Right renal pelvis (tissue), 4 donors: ENCODE measurements around the gene MPND. TPM values are rescaled to one million over a fixed set of nuclear protein-coding genes. Genes with fewer than 3 reads are reported as not detected.

Experiments
- DNase-seq, 4 donors: peaks; one replicate each; pipeline ENCODE4 v3.0.0-alpha.2; 2013; ENCODE audit warnings: low read depth in 4 of 4, low spot score in 3 of 4, missing footprints in 1 of 4
- polyA plus RNA-seq, 4 donors: library from polyadenylated mRNA; unstranded; fragments of 120-200 nt; gene quantifications; one replicate each; pipeline ENCODE4 v1.2.1, GENCODE V29; 2013; ENCODE audit not compliant: insufficient read length in 4 of 4

Gene MPND
- polyA plus RNA-seq, 4 donors = 22.1 to 31.8 (median 23.5) TPM

DNA sequence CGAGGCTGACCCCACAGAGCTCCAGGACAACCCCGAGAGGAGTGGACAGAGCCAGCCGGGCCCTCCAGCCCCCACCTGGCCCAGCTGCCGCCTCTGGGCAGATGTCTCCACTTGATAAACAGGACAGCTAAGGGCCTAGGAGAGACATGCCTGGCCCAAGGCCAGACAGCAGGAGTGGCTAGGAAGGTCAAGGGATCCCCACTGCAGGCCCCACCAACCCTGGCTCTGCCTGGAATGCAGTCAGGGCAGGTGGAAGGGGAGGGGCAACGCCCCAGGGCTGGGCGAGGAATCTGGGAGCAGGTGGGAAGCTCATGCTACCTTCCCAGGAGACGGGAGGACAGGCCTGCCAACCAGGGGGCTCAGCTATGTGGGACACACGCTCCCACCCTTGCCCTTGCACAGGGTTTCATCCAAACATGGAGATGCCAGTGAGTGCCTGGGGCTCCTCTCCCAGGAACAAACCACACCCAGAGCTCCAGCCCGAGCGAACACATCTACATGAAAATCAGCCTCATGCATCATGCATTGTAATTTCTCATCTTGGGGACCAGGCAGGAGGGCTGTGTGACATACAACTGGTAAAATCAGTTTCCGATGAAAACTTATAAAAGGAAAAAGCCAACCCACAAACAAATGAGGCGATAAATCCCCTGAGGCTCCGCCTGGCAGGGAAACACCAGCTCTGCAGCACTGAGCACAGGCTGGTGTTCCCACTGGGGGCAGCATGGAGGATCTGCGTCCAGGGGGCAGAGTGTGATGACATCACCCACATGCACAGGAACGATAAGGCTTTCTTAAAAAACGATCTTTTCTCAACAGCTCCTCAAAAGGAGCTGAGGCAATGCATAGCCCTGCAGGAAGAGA lies 32.0 kb downstream of the MPND start:
- no peak for DNase-seq

DNA sequence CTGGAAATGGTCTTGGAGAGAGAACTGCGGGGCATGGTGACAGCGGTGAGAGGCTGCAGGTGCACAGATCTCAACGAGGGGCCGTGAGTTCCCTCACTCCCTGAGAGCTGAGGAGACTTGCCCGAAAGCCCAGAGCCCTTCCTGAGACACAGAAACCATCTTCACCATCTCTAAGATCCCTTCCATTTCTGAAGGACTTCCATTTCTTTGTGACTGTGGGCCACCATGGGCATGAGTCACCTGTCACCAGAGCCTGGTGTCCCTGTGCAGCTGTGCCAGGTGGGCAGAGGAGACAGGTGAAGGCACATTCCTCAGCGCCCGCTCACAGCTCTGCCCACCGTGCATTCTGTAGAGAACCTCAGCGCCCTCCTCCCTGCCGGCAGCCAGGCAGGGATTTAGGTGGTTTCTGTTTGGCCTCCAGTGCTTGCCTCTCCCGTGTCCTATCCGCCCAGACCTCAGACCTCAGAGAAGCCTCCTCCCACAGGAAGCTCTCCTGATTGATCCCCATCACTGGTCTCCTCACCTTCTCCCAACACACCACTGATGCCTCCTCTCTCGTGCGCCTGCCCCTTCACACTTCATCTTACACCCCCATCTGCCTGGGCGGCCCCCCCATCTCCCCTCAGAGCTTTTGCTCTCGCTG lies 32.8 kb downstream of the MPND start:
- DNase-seq = no peak

DNA sequence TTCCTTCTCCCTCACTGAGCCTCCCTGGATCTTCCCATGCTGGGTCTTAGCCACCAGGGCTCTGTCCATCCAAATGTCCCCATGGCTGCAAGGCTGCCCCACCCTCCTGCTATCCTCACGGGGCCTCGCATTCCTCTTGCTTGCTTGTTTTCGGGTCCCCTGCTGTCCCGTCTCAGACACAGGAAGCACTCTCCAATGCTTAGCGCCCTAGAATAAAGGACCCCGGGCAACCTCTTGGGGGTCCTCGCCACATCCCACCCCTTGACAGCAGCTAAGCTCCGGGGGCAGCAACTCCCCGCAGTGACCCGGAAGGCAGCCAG lies 33.3 kb downstream of the MPND start:
- no peak for DNase-seq

DNA sequence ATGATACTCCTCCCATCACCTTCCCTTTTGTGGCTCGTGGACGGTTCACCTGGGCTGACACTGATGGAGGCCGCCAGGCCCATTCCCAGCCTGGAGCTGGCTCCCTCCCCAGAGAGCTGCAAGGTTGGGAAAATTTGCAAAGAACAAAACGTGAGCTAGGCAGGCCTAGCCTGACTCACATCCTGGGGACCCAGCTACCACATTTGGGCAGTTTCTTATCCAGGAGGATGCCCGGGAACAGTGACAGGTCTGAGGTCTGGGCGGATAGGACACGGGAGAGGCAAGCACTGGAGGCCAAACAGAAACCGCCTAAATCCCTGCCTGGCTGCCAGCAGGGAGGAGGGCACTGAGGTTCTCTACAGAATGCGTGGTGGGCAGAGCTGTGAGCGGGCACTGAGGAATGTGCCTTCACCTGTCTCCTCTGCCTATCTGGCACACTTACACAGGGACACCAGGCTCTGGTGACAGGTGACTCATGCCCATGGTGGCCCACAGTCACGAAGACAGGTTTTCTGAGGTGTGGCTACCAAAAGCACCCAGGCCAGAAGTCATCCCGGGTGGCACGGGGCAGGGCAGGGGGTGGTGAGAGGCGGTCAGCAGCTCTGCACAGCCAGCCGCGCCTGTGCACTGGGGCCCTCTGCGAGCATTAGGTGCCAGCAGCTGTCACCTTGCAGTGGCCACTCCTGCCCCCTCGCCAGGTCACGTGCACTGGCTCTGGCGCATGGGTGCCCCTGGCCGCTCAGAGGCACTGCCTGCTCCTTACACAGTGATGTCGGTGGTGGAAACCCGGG lies 33.8 kb downstream of the MPND start:
- DNase-seq = no peak

DNA sequence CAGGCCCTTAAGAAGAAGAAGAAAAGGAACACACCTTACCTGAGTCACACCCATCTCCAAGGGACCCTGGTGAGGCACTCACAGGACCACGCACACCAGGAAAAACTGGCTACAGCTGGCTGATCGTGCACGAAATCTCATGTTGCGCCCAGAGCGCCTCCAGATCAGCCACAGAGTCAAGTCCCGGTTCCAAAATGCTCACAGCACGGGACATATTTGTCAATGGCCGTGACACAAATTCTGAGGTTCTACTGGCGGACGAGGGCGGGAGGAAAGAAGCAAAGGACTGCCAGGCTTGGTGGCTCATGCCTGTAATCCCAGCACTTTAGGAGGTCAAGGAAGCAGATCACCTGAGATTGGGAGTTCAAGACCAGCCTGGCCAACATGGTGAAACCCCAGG lies 35.5 kb downstream of the MPND start:
- no peak for DNase-seq

DNA sequence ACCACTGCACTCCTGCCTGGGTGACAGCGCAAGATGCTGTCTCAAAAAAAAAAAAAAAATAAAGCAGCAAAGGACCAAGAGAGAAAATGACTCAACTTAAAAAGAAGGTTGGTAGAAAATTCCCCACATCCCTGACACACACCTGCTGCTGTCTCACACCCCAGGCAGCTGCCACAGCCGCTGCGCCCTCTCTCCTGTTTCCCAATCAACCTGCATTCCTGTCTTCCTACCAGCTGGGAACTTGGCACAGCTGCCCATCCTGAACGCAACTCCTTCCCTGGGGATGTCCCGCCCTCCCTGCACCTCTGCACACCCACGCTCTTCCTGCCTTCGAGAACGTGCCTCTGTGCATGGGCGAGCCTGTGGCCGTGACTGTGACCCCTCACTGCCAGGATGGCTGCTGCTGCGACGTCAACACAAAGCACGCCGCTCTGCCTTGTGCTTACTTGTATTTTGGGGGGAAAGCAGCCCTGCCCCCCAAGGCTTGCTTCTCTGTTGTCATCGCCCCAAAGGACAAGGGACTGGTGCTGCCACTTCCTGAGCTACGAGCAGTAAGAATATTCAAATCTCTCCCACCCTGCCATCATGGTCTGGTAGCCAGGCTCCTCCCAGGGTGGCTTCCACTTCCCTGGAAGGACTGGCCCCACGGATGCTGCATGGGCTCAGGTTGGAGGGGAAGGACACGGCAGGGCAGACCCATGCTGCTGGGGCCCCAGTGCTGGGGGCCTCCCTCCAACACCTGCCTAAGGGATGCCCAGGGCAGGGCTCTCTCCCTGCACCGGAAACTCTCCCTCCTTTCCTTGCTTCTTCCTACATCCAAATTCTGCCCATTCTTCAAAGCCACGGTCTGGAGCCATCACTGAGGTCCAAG lies 36.3 kb downstream of the MPND start:
- no peak for DNase-seq

DNA sequence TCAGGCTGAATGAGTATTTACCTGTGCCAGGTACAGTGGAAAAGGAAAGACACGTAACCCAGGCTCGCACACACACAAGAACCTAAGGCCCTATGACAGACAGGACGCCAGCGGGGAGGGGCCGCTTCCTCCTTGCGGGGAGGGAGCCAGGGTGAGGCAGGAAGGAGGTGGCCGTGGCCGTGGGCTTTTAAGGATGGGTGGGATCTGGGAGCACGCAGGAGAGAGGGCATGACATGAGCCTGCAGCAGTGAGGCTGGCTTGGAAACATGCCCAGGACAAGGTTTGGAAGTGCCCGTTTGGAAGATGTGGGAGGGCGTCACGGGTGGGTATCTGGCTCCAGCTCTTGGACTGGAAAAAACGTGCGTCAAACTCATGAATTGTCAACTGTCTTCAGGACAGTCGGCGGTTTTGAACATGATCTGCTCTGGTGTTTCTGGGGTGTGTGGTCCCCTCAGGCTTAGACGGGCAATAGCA lies 36.9 kb downstream of the MPND start:
- no peak for DNase-seq

DNA sequence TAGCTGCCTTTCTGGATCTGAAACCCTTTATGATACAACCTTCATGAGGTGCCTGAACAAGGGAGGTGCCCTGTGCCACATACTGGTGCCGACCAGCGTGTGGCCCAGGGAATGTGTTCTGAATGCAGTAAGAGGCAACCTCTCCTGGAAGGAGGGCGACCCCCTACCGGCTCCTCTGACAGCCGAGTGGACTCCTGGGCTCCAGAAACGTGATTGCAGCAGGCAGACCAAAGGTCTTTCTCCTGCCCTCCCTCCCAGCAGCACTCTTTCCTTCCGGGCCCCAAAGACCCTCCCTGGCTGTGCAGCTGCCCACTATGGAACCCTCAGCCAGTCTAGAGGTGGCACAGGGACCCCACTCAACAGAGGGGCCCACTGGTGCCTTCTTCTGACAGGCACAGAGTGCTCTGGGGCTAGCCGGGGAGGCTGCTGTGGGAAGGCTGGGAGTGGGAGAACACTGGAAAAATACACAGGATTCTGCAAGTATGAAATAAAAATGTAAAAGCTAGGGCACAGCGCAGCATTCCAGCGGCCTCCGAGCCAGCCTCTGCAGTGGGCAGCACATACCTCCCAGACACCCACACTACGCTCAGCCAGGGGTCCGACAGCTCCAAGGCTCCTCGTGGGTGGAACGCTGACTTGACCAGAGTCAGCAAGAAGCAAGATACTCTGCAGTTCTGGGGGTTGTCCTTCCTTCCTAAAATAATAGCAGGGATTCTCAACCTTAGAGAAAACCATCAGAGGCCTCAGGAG lies 42.1 kb downstream of the MPND start:
- DNase-seq = no peak

DNA sequence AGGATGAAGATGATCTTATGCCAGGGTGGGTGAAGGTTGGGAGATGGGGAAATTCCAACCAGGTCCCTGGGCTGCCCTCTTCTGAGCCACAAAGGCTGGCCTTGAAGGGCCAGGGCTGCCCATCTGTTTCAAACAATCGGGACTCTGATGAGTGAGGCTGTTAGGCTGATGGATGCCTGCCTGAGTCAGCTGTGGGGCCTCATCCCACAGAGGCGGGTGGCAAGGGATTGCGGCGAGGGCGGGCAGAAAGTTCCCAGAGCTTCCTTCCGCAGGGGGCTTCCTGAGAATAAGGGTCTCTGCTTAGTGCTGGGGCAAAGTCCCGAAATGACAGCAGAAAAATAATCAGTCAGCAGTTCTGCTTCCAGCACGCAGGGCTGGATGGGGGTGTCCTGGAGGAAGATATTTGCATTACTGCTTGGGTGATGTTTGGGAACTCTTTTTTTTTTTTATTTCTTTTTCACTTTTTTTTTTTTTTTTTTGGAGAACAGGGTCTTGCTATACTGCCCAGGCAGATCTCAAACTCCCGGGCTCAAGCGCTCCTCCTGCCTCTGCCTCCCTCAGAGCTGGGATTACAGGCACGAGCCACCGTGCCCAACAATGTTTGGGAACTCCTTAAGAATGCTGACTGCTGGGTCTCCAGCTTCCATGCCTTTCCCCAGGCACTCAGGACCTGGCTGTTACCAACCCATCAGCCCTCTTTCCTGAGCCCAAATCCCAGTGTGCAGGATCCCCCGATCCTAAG lies 42.9 kb downstream of the MPND start:
- DNase-seq = no peak

DNA sequence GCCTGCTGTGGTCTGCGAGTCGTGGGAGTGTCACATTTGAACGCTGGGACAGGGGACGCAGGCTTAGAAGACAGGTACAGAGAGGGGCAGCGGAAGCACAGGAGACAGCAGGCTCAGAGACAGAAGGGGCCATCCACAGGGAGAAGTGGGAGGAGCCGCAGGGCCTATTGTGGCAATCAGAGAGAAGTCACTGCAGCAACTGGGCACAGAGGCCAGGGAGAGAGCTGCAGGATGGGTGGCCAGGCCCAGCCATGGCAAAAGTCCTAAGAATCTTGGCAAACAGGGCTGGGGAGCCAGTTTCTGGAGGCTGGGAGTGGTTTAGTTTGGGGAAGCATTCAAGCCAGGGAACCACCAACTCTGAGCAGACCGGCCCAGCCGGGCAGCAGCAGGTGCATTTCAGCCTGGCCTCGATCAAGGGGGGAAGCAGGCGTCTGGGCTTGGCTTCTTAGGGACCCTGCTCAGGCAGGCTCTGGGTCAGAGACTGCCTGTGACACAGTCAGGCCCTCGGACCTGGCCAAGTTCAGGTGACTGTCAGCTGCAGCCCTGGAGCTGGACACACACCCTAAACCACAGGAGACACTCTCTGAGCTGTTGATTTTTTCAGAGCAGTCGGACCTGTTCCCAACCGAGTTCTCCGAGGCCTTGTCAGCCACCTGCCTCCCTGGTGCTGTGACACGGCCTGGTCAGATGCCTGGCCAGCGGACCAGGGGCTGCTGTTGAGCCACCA lies 45.1 kb downstream of the MPND start:
- DNase-seq = no peak

DNA sequence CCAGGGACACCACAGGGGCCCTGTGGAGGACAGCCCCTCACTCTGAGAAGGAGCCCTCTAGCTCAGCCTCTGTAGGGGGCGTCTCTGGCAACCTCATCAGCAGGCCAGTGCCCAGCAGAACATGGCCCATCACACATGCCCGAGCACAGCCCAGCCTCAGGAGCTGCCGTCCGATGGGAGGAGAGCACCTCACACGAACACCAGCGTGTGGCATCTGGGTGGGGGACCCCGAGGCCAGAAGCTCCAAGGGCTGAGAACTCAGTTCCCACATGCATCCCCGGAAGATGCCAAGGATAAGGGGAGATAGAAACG lies 45.7 kb downstream of the MPND start:
- no peak for DNase-seq

DNA sequence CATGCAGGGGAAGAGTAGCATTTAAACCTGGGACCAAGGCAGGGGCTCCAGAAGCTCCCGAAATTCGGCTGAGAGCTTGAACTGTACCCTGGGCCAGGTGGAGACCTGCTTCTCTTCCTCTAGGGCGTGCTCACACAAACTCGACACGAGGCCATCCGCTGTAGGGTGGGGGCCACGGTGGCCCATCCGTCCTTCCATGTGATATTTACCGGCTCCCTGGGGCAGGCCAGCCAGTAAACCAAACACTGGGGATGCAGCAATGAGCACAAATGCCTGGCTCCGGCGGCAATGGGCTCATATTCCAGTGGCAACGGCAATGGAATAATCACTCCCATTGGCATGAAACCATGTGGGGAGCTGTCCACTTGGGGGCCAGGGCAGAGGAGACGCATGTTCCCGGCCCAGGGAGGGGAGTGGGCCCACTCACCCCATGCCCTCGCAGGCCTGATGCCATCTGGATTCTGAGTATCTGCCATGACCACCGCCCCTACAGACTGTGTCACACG lies 46.2 kb downstream of the MPND start:
- no peak for DNase-seq

DNA sequence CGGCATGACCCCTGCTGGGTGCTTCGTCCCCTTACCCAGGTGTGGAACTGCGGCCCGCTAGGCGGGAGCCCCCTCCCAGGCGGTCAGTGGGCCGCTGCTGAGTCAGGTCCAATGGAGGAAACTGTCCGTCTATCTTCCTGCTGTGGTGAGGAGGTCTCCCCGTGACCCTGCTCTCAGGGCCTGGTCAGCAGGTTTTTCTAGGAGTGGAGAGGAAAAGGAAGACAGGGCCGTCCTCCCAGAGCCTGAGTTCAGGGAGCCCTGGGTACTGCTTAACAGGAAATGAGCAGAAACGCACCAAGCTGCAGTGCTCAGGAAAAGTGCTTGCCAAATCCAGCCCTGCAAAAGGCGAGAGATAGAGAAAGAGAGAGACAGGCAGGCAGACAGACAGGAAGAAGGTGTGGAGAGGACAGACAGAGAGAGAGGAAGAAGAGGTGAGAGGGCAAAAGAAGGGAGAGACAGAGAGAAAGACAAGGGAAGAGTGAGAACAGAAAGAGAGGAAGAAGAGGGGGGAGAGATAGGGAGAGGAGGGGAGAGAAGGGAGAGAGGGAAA lies 46.7 kb downstream of the MPND start:
- no peak for DNase-seq

DNA sequence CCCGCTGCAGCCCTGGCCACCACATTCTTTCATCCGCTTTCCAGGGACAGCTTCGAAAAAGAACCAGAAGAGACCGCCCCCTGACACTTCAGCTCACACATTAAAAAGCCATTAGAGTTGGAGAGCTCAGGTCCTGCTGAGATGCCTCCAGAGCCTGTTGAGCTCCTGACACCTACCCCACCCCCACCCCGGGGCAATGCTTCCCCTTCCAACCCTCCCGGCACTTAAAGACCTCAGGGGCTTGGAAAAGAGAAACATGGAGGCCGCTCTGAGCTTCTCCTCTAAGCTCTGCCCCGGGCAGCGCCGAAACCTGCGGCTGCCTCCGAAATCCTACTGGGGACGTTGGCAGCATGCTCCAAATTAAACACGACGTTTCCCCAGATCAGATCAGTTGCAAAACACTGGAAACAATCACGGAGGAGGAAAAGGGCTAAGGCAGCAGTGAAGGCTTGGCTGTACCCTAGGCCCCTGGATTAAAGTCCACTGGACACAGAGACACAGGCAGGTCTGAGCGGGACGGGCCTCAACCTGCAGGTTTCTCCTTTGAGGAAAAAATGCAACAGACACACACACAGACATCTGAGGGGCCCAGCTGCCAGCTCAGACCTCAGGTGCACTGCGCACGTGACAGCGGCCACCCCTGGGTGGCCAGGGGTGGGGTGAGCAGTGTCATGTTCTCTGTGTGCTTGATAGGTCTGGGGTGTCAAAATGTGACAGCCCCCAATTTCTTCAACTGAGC lies 47.4 kb downstream of the MPND start:
- no peak for DNase-seq

DNA sequence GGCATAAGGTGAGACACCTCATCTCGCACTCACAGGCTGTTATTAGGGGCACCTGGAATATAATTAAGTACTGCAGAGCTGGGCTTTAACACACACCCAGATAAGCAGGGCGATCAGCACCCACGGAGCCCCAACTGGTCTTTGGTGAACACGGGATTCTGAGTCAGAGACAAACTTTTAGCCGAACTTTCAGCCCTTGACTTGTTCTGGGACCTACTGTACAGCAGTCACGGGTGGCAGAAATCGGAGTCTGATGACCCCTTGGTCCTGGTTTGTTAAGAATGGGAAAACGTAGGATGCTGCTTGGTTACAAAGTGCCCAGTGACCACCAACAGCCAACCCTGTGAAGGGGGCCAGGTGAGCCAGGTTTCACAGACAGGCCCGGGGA lies 47.9 kb downstream of the MPND start:
- DNase-seq = no peak

DNA sequence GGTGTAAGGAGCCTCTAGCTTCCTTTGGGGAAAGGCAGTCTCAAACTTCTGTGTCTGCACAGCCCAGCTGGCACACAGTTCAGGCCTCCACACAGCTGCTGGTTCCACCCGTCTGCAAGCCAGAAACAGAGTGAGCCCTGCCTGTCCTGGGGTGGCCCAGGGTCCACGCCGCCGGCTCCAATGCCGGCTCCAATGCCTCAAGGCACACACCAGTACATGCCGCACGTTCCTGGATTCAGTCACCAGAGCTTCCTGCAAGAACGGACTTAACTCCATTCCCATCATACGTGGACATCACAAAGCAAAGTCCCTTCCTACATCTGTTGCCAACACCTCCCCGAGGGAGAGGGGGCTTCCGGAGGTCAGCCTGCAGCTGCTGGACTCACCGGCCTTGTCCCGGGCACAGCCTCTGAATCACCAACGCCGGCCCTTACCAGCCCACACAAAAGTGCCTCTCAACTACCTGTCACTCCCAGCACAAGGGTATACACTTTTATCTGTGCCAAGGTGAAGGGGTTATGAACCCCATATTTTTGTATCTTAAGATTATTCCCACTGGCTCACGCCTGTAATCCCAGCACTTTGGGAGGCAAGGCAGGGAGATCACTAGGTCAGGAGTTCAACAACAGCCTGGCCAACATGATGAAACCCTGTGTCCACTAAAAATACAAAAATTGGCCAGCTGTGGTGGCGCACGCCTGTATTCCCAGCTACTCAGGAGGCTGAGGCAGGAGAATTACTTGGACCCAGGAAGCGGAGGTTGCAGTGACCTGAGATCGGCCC lies 48.5 kb downstream of the MPND start:
- no peak for DNase-seq
